ENCODE results near the gene SEC24B.
"Not testable (repeated sequence)": the region's sequence is repeated elsewhere in the genome, so short reads cannot be mapped to it uniquely, and the experiment has no call there.

The SEC24B gene

GRCh38 chr4:109572154-109572553, 138.5 kb downstream of the SEC24B start:
- in situ Hi-C loops (cut with MboI; ENCODE audit: low sequenced_read_pairs) = no loop called here

- in situ Hi-C loops (cut with MboI; ENCODE audit: low sequenced_read_pairs) = no loop called here
These were observed 140.8 kb downstream of the SEC24B start for GRCh38 chr4:109574443-109574850.

DNA sequence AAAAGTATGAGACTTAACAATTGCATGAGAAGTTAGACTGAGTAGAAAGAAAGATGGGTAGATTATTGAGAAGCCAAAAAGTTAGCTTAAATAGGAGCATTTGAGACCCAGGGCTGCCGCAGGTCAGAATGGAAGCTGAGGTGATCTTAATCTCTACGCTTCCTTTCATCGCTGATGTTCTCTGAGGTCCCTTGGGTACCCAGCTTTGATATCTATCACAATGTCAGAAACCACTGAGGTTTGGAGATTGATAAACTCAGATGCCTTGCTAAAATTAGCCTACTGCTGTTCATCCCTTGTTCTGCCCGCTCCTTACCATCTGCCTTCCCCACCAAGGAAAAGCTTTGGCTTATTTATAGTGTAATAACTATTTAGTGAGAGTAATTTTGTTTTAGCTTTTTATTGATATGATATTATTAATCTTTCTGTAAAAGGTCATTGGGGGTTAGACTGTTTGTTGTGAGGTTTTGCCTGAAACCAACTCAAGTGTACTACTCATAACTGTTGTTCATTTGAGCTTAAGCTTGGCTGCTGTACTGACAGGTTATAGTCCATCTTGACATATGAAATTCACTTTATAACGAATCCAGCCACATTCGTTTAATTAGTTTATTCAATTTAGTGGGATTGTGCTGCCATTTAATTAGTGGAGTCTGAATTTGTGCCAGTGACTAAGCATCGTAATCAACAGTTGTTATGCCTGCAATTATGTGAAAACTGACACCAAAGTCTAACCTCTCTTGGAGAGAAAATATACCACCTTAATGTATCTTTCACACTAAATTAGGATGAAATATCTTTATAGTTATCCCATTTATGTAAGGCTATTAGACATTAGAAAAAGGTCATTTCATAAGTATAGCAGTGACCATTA, 141.6 kb downstream of the SEC24B start:
- in situ Hi-C loops (cut with MboI; ENCODE audit: low sequenced_read_pairs) = no loop called here

DNA sequence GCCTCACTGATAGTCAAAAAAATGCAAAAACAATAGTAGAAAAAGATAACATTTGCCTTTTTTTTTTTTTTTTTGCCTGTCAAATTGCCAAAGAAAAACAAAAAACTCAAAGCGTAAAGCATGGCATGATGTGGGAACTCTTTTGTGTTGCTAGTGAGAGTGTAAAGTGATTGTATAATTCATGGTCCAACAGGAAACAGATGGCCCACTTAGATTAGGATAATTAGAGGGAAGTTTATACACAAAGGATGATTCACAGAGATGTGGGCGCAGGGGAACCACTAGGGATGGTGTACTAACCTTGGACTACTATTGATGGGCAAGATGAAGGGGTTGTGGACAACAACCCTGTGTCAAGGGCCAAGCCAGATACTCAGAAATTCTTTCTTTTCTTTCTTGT, 142.8 kb downstream of the SEC24B start:
- in situ Hi-C loops (cut with MboI; ENCODE audit: low sequenced_read_pairs) = no loop called here

DNA sequence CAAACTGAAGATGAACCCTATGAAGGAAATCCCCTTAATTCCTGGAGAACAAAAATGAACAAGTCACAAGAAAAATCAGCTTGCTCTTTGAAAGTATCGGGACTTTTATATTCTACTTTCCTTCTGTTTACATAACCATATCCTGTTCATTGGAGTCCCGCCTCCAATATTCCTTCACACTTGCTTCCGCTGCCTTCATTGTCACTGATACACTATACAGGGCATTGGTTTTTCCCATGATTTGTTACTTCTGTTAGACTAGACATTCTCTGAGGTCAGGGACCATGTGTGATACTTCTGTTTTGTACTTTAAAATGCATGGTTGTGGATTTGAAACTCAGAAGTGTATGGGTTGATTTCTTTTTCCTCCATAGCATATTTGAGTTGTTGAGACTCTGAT, 145.2 kb downstream of the SEC24B start:
- in situ Hi-C loops (cut with MboI; ENCODE audit: low sequenced_read_pairs) = no loop called here

DNA sequence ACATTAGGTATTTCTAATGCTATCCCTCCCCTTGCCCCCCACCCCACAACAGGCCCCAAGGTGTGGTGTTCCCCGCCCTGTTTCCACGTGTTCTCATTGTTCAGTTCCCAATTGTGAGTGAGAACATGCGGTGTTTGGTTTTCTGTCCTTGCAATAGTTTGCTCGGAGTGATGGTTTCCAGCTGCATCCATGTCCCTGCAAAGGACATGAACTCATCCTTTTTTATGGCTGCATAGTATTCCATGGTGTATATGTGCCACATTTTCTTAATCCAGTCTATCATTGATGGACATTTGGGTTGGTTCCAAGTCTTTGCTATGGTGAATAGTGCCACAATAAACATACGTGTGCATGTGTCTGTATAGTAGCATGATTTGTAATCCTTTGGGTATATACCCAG, 146.4 kb downstream of the SEC24B start:
- in situ Hi-C loops (cut with MboI; ENCODE audit: low sequenced_read_pairs) = not testable (repeated sequence)

DNA sequence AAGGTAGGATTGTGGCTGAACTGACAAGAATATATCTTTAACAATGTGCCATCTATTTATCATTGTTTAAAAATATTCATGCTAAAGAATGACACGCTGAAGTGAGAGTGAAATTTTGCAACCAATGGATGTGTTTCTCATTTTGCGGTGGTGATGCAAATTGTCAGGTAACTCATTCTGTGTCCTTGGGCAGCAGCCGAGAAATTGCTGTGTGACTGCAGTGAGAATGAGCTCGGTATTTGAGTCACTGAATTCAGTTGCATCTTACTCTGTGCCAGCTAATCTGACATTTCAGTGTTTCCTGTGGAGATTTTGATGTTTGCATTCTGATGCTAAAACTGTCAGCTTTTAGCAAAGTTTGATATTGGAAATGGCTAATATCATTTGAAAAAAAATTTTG, 154.6 kb downstream of the SEC24B start:
- in situ Hi-C loops (cut with MboI; ENCODE audit: low sequenced_read_pairs) = no loop called here

DNA sequence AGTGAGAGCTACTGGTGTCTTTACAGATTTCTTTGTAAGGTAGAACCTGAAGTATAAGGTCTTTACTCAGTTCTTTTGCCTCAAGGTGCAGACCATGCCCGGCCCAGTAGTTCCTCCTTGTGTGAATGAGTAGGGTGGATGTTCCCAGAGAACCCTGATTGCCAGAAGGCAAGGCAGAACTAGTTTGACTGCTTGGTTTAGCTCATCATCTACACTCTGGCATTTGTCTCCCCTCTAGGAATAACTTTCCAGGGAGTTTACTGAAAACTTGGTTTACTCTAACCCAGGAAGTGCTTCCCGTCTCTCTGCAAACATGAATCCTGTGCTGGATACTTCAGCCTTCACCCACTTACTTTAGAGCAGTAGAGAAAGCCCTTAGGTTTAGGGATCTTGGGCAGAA, 155.5 kb downstream of the SEC24B start:
- in situ Hi-C loops (cut with MboI; ENCODE audit: low sequenced_read_pairs) = no loop called here

DNA sequence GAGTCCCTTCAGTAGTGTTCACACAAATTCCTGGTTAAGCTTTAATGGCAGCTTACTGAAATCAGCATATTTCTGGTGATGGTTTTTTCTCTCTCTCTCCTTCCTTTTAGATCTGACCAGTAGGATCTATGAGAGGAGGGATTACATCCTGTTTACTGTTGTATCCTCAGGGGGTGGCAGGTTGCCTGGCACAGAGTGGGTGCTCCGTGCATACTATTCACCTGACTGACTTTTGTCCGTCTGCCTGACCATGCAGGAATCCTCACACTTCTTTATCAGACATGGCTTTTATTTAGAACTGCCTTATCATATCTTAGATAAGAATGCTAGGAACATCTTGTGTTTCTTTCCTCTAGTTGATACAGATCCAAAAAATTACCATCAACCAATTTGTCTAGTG, 156.0 kb downstream of the SEC24B start:
- in situ Hi-C loops (cut with MboI; ENCODE audit: low sequenced_read_pairs) = no loop called here

Data from HL-60/S4 treated with retinoic acid at 250 ng/mL for 4 days and 3 days (cell line).